ENCODE measurements around the gene PREB.

DNA sequence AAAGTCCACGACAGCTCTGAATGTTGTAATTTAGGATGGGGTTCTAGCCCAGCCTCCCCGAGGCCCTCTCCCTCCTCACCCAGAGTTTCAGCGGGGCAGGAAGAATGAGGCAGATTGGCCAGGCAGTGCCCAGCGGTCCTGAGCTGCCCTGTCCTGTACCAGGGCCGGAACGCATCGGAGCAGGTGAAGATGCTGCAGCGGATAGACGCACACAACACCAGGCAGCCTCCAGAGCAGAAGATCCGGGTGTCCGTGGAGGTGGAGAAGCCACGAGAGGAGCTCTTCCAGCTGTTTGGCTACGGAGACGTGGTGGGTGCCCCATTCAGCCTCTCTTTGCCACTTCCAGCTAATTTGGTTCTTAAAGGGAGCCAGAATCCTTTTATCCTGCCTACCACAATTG is 37.1 kb downstream of the PREB start:
- TF ChIP-seq POLR2A (IDR thresholded peaks at IDR 0.05) (no peak), CTCF (IDR thresholded peaks at IDR 0.05) (no peak)
